CD4-positive, alpha-beta T cell treated with Interleukin-15 for 1 hour (primary cell): Measurements from ENCODE around the gene CDK5RAP2.

Experiments used
- DNase-seq: peaks from one replicate; pipeline ENCODE4 v3.0.0-alpha.2; 2020

CDK5RAP2 gene

DNA sequence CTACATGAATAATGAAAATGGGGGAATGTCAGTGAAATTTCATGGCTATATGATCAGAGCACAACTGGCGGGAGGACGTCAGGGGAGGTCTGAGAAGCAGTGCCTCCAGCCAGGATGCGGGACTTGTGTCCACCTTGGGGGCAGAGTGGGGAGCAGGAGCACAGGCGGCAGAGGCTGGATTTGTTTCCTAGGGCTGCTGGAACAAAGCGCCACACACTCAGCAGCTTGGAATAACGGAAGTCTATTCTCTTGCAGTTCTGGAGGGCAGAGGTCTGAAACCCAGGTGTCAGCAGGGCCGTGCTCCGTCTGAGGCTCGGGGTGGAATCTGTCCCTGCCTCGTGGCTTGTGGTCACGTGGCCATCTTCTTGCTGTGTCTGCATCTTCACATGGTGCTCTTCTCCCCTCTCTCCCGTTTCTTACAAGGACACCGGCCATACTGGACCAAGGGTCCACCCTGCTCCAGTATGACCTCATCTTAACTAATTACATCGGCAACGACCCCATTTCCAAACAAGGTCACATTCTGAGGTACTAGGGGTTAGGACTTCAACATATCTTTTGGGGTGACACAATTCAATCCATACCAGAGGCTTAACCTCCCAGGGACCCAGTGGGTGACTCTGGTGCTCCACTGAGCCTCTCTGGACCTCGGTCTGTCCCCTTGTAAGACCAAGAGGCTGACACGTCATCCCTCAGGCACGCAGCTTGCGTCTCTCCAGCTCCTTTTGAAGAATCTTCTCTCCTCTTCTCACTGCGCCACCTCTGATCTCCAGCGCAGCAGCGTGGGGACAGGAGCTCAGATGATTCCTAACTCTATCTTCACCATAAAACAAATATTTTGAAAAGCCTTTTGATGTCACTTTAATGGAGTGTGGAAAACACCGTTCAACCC, 202.5 kb downstream of the CDK5RAP2 start:
- DNase-seq: no peak

GRCh38 chr9:120376101-120376500, 203.9 kb downstream of the CDK5RAP2 start:
- DNase-seq: no peak

- no peak for DNase-seq
These were observed 204.7 kb downstream of the CDK5RAP2 start for GRCh38 chr9:120375316-120375715.

- DNase-seq: no peak
These were observed 205.2 kb downstream of the CDK5RAP2 start for GRCh38 chr9:120374817-120375216.

- no peak for DNase-seq
These were observed 205.7 kb downstream of the CDK5RAP2 start for GRCh38 chr9:120374239-120374638.

DNA sequence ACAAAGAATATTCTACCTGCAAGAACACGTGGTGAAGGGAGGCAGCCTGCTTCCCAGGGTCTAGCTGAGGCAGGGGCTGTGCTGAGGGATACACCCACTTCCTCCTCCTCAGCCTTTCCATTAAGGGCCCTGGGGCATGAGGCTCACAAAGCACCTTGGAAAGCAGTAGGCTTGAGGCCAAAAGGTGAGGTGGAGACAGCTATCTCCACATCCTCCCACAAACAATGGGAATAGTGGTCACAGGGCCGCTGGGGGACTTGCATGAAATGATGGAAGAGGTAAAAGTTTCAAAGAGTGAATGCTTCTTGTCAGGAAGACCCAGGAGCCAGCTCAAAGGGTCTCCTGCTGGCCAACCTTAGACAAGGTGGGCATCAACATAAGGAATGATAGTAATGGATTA, 207.9 kb downstream of the CDK5RAP2 start:
- DNase-seq: no peak

GRCh38 chr9:120369608-120370220, 210.3 kb downstream of the CDK5RAP2 start:
- no peak for DNase-seq

- no peak for DNase-seq
These were observed 211.2 kb downstream of the CDK5RAP2 start for GRCh38 chr9:120368799-120369198.

- DNase-seq: no peak
These were observed 213.3 kb downstream of the CDK5RAP2 start for GRCh38 chr9:120366644-120367019.

DNA sequence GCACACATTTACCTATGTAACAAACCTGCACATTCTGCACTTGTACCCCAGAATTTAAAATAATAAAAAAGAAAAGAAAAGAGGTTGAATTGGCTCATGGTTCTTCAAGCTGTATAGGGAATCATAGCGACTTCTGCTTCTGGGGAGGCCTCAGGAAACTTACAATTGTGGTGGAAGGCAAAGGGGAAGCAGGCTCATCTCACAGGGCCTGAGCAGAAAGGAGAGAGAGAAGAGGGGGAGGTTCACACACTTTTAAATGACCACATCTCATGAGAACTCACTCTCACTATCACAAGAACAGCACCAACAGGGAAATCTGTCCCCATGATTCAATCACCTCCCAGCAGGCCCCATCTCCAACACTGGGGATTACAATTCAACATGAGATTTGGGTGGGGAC, 214.6 kb downstream of the CDK5RAP2 start:
- no peak for DNase-seq

- no peak for DNase-seq
These were observed 216.3 kb downstream of the CDK5RAP2 start for GRCh38 chr9:120363697-120364096.

- no peak for DNase-seq
These were observed 217.5 kb downstream of the CDK5RAP2 start for GRCh38 chr9:120362446-120362845.

DNA sequence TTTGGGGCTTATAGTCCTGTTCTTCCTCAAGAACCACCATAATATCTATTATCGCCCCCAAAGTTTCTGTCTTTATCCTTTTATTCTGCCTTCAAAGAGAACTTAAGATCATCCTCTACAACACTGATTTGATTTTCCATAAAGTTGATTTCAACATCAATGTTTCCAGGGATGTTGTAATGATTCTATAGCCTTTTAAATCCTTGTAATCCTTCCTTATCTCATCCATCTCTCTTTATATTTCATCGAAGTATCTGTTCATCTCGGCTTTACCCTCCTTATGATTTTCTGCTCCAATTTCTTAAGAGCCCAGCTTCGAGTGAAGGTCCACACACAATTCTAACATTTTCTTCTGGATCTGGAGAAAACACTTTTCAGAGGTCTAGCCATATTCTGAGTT, 218.4 kb downstream of the CDK5RAP2 start:
- no peak for DNase-seq

DNA sequence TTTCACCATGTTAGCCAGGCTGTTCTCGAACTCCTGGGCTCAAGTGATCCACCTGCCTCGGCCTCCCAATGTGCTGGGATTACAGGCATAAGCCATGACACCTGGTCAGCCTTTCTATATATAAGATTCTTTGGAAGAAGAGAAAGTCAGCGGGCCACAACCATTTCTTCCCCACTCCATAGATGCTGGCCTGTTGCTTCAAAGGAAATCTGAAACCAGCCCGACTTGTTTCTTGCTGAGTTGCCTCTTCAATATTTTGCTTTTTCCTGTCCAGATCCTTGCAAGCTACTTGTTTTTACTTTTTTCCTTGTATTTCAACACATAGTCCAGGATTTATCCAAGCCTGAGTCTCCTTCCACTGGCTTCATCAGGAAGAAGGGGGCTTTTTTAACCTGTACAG, 219.5 kb downstream of the CDK5RAP2 start:
- DNase-seq: no peak

GRCh38 chr9:120360046-120360445, 219.9 kb downstream of the CDK5RAP2 start:
- no peak for DNase-seq

GRCh38 chr9:120358877-120359276, 221.1 kb downstream of the CDK5RAP2 start:
- DNase-seq: no peak

DNA sequence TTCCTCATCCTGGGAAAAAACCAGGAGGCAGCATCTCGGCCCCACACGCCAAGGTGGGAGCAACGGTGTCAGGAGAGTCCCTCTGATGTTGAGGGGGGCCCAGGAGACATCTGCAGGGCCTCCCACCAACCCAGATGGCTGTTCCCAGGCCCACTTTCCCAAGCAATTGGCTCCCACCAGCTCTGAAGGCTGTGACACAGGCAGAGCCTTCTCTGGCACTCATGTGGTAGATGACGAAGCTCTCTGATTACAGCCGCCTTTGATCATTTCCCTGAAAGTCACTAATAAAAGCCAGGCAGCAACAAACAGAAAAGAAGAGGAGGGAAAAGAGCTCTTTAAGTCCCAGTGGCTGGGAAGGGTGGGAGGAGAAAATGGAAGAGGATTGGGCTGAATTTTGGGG, 226.5 kb downstream of the CDK5RAP2 start:
- no peak for DNase-seq

GRCh38 chr9:120351106-120351505, 228.9 kb downstream of the CDK5RAP2 start:
- no peak for DNase-seq

- no peak for DNase-seq
These were observed 229.4 kb downstream of the CDK5RAP2 start for GRCh38 chr9:120350596-120350995.

- DNase-seq: no peak
These were observed 231.0 kb downstream of the CDK5RAP2 start for GRCh38 chr9:120348951-120349429.

GRCh38 chr9:120345379-120345778, 234.6 kb downstream of the CDK5RAP2 start:
- no peak for DNase-seq

- no peak for DNase-seq
These were observed 235.7 kb downstream of the CDK5RAP2 start for GRCh38 chr9:120344230-120344629.

- DNase-seq: no peak
These were observed 236.6 kb downstream of the CDK5RAP2 start for GRCh38 chr9:120343416-120343815.
